Activated naive CD4-positive, alpha-beta T cell treated with Interleukin-2 at 50 U/mL for 16 hours (primary cell): Measurements from ENCODE around the gene STAT5A.
A peak's percentile ranks its signal among the peaks of the same experiment; 100 is the strongest.
"Not testable (repeated sequence)": the region's sequence is repeated elsewhere in the genome, so short reads cannot be mapped to it uniquely, and the experiment has no call there.

ENCODE experiments used
- DNase-seq: peaks from one replicate; pipeline ENCODE4 v3.0.0-alpha.2; 2020

The STAT5A gene

DNA sequence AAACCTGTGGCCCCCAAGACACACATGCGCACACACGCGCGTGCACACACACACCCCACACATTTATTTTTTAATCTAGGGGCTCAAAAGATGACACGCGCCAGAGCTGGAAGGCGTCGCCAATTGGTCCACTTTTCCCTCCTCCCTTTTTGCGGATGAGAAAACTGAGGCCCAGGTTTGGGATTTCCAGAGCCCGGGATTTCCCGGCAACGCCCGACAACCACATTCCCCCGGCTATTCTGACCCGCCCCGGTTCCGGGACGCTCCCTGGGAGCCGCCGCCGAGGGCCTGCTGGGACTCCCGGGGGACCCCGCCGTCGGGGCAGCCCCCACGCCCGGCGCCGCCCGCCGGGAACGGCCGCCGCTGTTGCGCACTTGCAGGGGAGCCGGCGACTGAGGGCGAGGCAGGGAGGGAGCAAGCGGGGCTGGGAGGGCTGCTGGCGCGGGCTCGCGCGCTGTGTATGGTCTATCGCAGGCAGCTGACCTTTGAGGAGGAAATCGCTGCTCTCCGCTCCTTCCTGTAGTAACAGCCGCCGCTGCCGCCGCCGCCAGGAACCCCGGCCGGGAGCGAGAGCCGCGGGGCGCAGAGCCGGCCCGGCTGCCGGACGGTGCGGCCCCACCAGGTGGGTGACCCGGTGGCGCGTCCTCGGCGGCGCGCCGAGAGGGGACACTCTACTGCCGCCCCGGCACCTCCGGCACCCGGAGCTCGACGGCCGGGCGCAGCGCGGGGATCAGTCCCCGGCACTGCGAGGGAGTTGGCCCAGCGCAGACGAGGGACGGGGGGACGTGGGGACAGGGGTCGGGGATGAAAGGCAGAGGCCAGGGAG is at the start of gene STAT5A:
TSS of gene STAT5A (plus strand) at position 522 of the 826 bp plus-strand sequence. CDS start 914 bp downstream, outside the sequence.
- DNase-seq = peak; percentile 81

GRCh38 chr17:42239576-42239975 is 48.7 kb upstream of the STAT5A start:
- DNase-seq = not testable (repeated sequence)

DNA sequence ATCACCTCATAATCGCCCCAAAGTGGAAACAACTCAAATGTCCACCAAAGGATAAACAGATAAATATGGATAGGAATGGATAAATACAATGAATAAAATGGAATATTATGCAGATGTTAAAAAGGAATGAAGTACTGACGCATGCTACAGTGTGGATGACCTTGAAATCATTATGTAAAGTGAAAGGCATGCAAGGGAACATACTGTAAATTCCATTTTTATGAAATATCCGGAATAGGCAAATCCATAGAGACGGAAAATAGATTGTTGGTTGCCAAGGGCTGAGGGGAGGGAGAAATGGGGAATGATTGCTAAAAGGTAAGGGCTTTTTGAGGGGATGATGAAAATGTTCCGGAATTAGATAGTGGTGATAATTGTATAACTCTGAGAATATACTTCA is 48.1 kb upstream of the STAT5A start:
- DNase-seq = no peak

GRCh38 chr17:42240863-42241262 is 47.4 kb upstream of the STAT5A start:
- DNase-seq = not testable (repeated sequence)

DNA sequence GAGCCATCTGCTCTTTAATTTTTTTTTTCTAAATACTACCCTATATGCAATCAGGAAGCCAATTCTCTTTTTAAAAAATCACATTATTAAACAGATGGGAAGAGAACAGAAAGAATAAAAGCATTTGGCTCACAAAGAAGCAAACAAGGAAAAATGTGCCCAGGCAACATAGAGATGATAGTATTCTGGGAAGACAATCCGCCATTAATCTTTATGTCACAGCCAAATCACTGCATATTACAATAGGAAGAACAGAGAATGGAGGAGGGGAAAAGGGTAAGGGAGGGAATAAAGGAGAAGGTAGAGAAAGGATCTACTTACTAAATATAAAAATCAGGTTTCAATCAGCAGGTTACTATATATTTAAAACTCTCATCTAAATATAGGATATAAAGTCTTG is 46.4 kb upstream of the STAT5A start:
- DNase-seq = no peak

GRCh38 chr17:42243493-42243982 is 44.8 kb upstream of the STAT5A start:
- DNase-seq = no peak

GRCh38 chr17:42244116-42244515 is 44.2 kb upstream of the STAT5A start:
- DNase-seq = not testable (repeated sequence)

- not testable (repeated sequence) for DNase-seq
Observed at GRCh38 chr17:42245183-42245582, 43.1 kb upstream of the STAT5A start.

GRCh38 chr17:42246515-42246914 is 41.8 kb upstream of the STAT5A start:
- DNase-seq = peak; percentile 17

DNA sequence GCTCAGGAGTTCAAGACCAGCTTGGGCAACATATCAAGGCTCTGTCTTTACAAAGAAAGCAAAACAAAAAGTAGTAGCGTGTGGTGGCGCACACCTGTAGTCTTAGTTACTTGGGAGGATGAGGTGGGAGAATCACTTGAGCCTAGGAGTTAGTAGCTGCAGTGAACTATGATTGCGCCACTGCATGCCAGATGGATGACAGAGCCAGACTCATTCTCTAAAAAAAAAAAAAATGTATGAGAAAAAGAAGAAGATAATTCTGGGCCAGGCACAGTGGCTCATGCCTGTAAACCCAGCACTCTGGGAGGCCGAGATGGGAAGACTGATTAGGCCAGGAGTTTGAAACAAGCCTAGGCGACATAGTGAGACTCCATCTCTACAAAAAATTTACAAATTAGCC is 40.6 kb upstream of the STAT5A start:
- no peak for DNase-seq

GRCh38 chr17:42248351-42249179 is 39.7 kb upstream of the STAT5A start:
- peak; percentile 74 for DNase-seq

DNA sequence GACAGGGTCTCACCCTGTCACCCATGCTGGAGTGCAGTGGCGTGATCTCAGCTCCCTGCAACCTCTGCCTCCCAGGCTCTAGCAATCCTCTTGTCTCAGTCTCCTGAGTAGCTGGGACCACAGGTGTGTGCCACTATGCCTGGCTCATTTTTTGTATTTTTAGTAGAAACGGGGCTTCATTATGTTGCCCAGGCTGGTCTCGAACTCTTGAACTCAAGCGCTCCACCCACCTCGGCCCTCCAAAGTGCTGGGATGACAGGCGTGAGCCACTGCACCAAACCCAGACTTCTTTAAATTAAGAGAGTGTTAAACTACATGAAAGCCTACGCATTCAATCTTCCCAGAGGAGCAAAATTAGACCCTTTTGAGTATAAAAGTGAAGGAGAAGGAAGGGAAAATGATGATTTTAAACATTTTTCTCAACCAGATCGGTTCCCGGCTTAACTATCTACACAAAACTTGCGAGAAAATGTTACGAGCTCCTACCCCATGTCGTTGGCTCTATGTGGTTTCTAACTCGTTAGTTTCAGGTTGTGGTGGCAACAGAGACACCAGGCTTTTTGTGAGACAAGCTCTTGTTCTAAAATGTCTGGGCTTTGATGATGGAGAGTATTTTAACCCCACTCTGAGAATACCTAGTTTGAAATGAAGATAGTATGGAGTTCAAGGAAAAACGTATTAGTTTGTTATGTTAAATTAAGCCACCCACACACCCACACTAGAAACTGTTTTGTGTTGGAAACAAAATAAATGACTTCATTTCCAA is 38.4 kb upstream of the STAT5A start:
- peak; percentile 41 for DNase-seq

DNA sequence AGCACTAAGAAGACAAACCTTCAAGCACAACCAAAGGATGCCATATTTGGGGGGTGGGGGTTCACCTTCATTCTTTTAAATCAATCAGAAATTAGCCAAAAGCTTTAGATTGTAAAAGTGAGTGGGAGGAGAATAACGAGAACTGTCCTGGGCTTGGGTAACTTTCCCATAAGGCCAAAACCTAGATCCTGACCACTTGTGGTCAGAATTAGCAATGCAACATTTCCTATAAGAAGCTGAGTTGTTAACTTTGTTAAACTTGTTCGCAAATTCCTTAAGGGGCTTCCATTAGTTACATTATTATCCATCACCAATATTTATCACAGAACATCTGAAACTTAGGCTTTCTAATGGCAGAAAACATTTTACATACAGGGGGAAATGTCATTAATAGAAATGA is 37.2 kb upstream of the STAT5A start:
- DNase-seq = no peak

GRCh38 chr17:42252597-42253550 is 35.4 kb upstream of the STAT5A start:
- DNase-seq = no peak

DNA sequence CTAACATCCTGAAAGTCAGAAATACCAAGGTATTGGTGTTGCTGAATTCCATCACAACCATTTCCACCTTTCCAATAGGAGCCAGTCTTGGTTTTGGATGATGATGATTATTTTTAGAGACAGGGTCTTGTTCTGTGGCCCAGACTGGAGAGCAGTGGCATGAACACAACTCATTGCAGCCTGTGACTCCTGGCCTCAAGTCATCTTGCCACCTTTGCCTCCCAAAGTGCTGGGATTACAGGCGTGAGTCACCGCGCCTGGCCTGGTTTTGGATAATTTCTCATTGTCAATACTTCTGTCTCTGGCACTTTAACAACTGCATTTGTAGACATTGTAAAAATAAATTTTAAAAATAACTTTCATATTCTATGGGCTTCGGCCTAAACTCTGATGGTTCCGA is 34.7 kb upstream of the STAT5A start:
- no peak for DNase-seq

DNA sequence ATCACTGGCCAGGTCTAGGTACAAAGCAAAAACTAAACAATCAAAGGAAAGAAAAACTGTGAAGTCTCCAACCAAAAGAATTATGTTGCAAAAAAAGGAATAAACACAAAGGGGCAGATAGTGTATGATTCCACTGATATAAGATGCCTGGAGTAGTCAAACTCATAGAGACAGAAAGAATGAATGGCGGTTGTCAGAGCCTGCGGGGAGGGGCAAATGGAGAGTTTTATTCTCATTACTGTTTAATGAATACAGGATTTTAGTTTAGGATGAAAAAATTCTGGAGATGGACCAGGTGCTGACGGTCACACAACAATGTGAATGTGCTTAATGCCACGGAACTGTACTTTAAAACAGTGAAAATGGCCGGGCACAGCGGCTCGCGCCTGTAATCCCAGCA is 32.9 kb upstream of the STAT5A start:
- no peak for DNase-seq

GRCh38 chr17:42260318-42260717 is 28.0 kb upstream of the STAT5A start:
- no peak for DNase-seq

DNA sequence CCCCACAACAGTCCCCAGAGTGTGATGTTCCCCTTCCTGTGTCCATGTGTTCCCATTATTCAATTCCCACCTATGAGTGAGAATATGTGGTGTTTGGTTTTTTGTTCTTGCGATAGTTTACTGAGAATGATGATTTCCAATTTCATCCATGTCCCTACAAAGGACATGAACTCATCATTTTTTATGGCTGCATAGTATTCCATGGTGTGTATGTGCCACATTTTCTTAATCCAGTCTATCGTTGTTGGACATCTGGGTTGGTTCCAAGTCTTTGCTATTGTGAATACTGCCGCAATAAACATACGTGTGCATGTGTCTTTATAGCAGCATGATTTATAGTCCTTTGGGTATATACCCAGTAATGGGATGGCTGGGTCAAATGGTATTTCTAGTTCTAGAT is 23.9 kb upstream of the STAT5A start:
- not testable (repeated sequence) for DNase-seq

DNA sequence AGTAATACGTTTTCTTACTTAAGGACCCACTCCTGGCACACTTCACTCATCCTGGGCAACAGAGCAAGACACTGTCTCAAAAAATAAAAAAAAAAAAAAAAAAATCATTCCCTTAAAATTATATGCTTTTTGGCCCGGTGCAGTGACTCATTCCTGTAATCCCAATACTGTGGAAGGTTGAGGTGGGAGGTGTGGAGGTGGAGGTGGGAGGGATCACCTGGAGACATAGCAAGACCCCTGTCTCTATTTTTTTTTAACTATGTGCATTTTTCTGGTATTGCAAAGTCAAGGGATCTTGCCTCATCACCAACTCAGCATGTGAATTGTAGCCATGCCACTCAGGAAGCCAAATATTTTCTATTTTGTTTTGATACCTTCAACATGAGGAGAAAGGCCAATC is 21.8 kb upstream of the STAT5A start:
- no peak for DNase-seq

- DNase-seq = peak; percentile 57
Observed at GRCh38 chr17:42266918-42267766, 21.2 kb upstream of the STAT5A start.

DNA sequence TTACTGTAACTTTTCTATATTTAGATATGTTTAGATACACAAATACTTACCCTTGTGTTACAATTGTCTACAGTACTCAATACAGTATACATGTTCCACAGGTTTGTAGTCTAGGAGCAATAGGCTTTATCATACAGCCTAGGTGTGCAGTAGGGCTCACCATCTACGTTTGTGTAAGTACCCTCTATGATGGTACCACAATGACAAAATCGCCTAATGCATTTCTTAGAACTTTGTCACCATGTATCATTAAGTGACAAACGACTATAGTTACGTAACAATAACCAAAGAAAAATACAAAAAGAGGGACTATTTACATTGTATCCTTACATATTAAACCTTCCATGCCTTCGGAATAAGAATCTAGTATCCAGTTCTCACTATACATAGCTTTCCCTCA is 20.1 kb upstream of the STAT5A start:
- no peak for DNase-seq
